Body of pancreas (tissue), 4 donors: ENCODE measurements around the gene SCUBE1.

Source experiments
- POLR2A ChIP-seq, 3 donors: fragments of 450-650 bp; IDR thresholded peaks; one replicate each; pipeline ENCODE4 v1.6.1; 2016; ENCODE audit warnings: antibody characterized with exemption in 3 of 3, mild to moderate bottlenecking in 2 of 3
- TF ChIP-seq, protein P1 (sequence below), 7 experiments: fragments of 450-650 bp in 4 of 7; fragments of 200-600 bp in 3 of 7; sonication (generic) in 3 of 7; IDR thresholded peaks; one replicate each; pipeline ENCODE4 v1.5.1; 2016 to 2019; ENCODE audit warnings: antibody characterized with exemption in 7 of 7

- TF ChIP-seq, protein P1, sequence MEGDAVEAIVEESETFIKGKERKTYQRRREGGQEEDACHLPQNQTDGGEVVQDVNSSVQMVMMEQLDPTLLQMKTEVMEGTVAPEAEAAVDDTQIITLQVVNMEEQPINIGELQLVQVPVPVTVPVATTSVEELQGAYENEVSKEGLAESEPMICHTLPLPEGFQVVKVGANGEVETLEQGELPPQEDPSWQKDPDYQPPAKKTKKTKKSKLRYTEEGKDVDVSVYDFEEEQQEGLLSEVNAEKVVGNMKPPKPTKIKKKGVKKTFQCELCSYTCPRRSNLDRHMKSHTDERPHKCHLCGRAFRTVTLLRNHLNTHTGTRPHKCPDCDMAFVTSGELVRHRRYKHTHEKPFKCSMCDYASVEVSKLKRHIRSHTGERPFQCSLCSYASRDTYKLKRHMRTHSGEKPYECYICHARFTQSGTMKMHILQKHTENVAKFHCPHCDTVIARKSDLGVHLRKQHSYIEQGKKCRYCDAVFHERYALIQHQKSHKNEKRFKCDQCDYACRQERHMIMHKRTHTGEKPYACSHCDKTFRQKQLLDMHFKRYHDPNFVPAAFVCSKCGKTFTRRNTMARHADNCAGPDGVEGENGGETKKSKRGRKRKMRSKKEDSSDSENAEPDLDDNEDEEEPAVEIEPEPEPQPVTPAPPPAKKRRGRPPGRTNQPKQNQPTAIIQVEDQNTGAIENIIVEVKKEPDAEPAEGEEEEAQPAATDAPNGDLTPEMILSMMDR (IDR thresholded peaks at IDR 0.05), result no peak
- no peak for TF ChIP-seq POLR2A (IDR thresholded peaks at IDR 0.05)
Measured at GRCh38 chr22:43234264-43234988, 108.7 kb downstream of the SCUBE1 start.
